HTR-8/SVneo (cell line): ENCODE results near the gene DMAP1.

ENCODE experiments used
- DNase-seq: peaks from one replicate; pipeline ENCODE4 v3.0.0; 2011; ENCODE audit warnings: low spot score, mixed read lengths; ENCODE audit not compliant: insufficient read length
- FAIRE-seq: peaks from 2 replicates; lab custom pipeline; 2011; peaks lifted over from hg19 to GRCh38; lab: Jason Lieb, UNC

DMAP1 gene

DNA sequence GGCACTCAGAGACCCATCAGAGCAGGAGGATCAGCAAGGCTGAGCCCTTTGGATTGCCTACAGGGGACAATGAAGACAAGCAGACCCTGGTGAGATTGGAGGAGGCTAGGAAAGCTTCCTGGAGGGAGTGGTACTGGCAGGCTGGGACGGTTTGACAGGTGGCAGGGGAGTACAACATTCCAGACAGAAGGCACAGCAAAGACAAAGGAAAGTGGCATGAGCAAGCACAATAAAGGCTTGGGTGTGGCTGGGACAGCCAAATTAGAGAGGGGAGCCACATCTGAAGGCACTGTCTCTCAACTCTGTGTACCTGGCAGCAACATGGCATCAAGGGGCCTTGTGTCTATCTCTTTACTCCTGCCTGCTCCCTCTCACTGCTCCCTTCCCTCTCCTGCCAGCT, 38.2 kb downstream of the DMAP1 start:
- no peak for FAIRE-seq

DNA sequence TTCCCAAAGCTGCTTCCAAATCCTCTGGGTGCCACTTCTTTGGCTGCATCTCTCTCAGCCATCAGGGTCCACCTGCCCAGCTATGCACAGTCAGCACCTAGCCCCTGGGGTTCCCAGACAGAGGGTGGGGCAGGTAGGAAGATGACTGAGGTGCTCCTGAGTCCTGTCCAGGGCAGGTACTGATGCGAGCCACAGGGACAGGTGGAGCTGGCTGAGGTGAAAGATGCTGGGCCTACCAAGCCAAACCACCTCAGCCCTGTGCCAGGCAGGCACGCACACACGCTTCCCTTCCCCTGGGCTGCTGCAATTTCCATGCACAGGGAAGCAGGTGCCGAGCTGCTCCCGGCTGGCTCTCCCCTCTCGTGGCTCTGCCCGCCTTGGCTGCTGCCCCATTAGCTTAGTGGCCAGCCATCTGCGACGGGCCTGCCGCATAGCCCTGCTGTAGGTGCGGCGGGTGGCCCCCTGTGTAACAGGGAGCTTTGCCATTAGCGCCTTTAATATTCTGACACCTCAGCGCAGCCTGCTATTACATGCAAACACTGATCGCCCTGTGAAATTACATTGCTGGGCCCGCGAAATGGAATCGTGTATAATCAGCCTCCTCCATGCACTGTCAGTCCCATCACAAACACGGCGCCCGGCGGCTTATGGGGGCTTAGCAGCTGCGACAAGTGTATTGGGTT, 38.9 kb downstream of the DMAP1 start:
- no peak for DNase-seq
- FAIRE-seq, result no peak

More for the DNA sequence above, 38.2 kb downstream of the DMAP1 start:
- no peak for DNase-seq

DNA sequence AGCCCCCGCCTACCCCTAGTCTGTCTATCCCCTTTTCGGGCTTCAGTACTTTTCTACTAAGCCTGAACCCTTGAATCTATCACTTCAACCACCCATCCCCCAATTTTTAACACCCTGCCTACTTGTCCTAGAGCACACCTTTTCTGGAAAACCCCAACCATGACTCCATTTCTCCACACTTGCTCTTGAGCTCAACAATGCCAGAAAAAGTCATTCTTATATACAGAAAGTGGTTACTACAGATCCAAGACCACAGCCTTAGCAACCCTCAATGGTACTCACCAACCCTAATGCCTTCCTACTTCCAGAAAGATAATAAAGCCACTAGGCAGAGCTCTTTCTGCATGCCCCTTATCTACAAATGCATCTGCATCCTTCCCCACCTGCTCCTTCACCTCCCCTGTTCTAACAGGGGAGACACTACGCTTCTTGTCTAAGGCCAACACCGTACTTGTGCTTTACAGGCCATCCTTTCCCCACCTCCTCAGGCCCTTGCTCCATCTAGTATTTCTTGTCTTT, 41.2 kb downstream of the DMAP1 start:
- FAIRE-seq (no peak), DNase-seq (no peak)

DNA sequence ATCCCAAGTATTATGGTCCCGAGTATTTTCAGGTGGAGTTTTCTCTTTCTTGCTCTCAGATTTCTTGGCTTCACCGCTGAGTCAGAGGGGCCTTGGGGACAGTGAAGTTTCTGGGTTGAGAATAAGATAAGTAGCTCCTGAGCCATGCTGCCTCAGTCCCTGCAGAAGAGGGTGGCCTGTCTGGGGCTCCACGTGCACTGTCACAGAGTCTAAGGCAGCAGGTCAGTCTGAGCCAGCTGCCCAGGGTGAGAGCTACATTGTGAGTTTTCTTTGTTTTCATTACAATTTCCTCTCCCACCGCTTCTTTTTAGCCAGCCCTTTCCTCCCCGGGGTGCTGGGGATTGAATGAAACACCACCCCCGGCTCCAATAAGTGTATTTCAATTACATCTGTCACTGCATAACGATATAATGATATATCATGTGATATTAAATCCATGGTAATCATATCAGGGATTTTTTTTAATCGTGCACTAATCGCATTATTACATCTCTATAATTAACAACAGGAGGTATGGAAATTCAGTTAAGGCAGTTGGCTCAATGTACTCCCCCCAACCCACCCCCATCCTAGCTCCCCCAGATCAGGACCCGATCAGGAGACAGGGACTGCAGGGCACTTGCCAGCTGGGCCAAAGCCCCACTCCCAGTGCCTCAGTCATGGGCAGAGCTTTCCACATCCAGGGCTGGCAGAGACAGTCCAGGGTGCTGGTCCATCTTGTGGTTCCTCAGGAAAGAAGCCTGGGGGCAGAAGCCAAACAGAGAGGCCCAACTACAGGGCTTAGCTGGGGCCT, 43.7 kb downstream of the DMAP1 start:
- no peak for FAIRE-seq
- DNase-seq, result no peak

DNA sequence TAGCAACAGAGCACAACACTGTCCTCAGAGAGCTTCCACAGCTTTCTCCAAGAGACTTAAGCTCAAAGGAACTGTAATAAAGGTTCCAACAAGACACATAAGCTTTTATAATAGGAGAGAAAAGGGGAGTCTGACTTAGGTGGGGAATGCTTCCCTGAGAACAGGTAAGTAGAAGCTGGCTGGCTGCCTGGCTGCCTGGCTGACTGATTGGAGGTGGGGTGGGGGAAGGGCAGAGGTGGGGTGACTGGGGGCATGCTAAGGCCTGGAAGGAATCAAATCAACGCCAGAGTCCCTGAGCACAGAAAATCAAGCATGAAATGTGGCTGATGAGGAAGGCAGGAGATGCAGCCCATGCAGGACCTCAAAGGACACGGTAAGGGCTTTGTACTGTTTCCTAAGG, 45.8 kb downstream of the DMAP1 start:
- no peak for DNase-seq
- no peak for FAIRE-seq

DNA sequence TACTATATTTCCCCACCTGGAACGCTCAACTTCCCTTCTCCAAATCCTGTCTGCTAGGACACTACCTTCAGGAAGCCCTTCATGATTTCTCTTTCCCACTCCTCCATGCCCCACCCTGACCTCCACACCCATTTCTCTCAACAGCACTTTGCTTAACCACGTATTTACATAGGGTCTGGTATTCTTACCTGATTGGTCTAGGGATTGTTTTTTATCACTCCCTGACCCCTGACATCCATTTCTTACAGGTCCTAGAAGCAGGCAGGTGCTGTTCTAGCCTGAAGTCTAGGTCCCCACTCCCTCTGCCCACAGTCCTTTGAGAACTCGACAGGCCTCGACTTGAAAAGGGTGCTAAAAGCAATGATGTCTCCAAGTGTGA, 47.5 kb downstream of the DMAP1 start:
- FAIRE-seq (no peak), DNase-seq (no peak)

DNA sequence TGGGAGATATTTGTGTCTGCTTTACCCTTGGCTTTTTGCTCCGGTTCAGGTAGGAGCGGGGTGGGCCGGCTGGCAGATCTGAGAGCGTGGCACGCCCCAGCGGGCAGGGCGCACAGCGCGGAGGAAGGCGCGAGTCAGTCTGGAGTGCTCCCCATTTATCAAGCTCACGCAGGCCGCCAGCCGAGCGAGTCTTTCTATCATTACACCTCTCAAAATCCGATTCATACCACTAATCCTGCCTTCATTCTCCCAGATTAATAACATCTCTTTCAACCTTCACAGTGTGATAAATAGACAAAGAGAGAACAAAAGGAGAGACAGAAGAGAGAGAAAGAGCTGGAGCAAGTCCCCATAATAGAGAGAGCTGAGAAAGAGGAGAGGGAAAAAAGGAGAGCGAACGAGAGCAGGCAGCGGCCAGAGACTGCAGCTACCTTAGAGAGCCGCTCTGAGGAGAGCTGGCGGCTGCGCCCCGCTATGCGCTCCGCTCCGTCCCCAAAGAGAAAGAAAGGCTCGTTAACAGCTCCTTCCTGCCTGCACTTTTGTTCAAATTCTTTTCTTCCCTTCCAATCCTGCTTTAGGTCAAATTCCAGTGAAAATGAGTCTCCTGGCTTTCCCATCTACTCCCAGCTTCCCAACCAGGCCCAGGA, 48.0 kb downstream of the DMAP1 start:
- no peak for FAIRE-seq
- no peak for DNase-seq

DNA sequence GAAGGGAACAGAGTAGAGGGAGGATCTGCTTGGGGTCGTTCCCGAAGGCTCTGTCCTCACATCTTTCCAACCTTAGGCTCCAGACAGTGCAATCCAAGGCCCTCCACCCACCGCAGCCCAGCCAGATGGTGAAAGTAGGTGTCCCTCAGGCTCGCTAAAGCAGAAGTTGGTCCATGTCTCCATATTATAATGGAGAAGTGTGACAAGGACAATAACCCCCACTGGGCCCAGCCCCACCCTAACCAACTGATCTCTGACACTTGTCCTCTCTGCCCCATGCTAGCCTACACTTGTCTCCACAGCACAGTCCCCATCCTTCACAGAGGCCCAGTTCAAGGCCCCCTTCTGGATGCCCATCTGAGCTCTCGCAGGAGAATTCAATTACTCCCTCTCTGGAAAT, 48.7 kb downstream of the DMAP1 start:
- DNase-seq, result no peak
- no peak for FAIRE-seq

DNA sequence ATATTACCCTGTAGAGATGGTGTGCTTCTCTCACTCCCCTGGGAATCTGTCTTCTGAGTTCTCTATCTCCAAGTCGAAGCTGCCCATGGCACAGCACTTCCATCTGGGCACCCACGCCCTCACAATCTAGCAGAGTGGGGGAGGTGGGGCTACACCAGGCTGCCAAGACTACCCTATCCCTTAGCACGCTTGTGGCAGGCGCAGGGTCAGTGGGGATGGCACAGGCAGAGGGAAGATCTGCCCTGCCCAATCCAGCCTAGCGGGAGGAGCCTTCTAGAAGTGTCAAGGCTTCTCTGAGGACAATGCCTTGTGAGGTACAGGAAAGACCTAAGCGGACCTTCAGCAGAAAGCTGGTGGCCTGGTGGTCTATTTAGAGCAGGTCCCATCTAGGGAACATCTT, 49.1 kb downstream of the DMAP1 start:
- FAIRE-seq (no peak), DNase-seq (no peak)

DNA sequence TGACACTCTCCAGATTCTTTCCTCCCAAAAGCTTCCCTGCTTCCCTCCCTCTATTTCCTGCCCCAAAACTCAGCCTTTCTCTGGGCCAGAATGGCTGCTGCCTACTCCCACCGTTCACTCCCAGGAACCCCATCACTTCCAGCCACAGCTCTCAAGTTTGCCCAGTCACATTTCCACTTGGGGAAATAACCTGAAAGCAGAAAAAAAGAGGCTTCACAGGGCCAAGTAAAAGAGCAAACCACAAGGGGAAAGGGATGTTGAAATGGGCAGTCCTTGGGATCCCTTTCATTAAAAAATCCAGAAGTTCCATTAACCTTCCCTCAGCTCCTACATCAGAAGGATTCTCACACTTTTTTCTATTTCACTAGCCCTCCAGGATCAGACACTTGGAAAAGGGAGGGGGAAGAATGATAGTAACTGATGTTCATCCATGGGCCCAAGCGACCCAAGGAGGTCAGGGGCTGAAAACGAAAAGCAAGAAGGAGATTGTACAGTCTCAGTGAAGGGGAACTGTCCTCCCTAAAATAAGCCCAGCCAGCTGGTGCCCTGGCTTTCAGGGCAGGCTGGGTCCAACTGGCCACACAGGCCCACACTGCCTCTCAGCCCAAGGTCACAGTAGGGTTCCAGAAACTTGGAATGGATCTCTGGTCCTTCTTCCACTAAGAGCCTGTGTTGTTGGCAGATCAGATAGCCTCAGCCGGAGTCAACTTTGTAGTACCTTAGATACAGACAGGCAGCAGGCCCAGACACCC, 49.7 kb downstream of the DMAP1 start:
- DNase-seq, result no peak

DNA sequence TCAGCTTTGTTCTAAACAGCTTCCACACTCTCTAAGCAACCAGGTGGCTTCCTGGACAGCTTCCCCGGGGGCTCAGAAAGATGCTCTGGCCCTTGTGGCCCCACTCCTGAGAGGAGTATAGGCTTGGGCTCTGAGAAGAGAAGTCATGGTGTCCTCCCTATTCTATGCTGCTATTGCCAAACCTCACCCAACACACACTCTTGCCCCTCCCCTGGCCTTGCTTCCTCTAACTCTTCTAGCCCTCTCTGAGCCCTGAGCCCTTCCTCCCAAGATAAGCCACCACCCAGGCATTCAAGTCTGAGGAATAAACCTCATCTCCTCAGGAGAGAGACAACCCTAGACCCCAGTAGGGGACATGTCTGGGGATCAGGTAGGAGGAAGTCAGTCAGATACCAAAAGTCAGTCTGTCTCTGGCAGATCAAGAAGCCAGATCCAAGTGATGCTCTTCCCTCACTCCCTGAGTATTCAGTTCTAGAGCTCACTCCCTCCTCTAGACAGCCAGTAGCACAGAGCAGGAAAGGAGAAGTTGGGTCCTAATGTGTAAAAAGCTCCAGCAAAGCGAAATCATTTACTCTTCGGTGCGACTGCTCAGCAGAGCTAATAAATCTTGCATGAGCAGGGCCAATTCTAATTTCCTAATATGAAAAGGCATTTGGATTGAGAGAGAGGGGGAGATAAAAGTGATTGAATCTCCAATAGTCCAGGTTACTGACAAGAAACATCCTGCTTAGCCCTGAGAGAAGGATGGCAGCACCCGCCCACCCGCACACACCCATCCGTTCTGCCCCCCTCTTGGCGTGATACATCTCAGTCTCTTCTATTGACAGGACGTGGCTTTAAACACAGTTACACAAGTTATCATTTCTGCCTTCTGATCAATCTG, 50.5 kb downstream of the DMAP1 start:
- FAIRE-seq, result no peak
- no peak for DNase-seq

More for the DNA sequence above, 49.7 kb downstream of the DMAP1 start:
- FAIRE-seq, result no peak

DNA sequence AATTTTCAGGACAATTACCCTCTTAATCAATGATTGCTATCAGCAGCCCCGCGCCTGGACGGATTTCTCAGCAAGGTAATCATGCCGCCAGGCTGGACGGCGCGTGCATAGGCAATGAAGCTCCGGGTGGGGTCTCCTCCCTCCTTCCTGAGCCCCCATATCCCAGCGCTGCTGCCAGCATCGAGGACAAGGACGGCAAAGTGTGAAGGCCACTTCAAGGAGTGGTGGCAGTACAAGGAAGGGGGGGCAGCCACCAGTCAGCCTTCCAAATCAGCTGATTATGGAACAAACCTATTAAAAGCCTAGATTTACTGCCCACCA, 51.1 kb downstream of the DMAP1 start:
- DNase-seq, result no peak
- FAIRE-seq, result no peak

DNA sequence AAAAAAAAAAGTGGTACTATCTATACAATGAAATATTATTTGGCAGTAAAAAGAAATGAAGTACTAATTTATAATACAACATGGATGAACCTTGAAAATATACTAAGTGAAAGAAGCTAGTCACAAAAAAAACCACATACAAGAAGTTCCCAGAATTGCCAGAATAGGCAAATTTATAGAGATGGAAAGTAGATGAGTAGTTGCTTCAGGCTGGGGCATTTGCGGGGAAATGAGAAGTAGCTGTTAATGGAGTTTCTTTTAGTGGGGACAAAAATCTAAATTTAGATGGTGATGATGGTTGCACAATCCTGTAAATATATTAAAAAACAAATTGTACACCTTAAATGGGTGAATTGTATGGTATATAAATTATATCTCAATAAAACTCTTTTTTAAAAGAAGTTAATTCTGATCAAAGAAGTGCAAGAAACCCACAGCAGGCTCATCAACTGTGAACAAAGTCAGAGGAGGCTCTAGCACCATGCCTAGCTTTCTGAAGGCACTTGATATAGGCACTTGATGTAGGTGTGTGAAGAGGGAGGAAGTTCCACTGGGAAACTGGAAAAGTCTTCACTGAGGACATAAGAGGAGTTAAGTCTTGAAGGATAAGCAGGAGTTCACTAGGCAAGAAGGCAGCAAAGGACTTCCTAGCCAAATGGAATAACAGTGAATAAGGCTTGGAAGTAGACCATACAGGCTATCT, 52.5 kb downstream of the DMAP1 start:
- DNase-seq (no peak), FAIRE-seq (no peak)

DNA sequence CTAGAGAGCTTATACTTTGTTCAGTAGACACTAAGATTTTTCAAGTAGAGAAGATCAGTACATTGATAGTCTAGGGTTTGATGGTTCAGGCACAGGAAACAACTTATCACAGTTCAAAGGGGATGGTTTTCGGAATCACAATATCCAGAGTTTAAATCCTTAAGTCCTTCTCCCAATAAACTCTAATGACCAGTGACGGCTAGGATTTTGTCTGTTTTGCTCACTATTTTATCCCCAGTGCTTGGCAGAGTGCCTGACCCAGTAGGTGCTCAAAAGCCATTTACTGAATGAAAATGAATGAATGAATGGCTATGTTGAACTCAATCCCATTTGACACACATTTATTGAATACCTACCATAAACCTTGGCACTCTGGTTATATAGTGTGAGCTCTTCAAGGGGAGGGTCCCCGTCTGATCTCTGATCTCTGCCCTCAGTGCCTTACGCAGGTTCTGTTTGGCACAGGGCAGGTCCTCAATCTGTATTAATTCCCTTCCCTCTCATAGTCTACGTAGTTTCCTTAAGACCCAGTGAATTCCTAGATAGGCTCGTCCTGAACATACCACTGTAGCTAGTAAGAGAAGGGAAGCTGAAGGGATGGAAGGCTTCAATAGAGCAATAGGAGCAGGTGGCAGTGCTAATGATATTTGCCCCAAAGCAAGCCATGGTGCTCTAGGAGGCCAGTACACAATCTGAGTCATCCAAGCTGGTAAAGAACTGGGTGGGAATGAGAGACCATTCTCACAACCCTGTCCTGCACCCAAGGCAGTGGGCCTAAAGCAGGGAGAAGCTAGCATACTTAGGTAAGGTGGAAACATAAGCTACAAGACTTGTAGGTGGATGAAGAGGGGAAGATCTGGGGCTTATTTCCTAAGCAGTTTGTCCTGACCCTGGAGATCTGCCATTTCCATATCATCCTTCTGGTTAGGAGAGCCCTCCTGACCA, 53.4 kb downstream of the DMAP1 start:
- DNase-seq, result no peak
- no peak for FAIRE-seq

DNA sequence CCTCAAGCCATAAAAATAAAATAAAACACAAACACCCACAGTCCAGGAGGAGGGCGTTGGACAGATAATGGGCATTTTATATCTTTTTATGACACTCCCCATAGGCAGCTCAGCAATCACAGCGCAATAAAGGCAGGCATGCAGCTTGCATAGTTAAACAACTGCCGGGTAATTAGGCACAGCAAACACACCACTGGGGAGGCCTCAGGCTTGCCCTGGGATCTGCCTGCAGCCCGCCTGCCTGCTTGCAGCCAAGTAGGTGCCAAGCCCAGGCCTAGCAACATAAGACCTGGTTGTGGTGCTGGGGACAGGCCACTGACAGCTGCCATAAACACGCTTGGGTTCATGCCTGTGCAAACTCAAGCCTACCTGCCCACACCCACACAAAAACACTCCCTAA, 54.2 kb downstream of the DMAP1 start:
- no peak for DNase-seq

DNA sequence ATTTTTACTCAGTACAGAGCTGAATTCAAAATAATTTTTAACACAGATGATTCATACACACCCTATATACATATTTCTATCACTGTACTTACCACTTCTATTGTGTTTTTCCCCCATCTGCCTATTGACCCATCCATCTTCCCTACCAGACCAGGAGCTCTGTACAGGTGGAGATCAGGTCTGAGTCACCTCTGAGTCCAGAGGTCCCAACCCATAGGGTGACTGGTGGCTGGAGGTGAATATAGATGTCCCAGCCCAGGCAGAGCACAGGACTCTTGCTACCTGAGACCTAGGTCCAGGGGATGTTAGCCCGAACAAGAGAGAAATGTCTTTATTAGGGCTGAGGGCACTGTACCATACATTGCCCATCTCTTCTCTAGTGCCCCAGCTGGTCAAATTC, 54.8 kb downstream of the DMAP1 start:
- FAIRE-seq, result no peak
- no peak for DNase-seq

More for the DNA sequence above, 54.2 kb downstream of the DMAP1 start:
- FAIRE-seq, result no peak
